HG02588 (cell line): ENCODE data around the gene NAXE.

Source experiments
- ATAC-seq: cut with Tn5 transposase; IDR thresholded peaks from one replicate; pipeline ENCODE4 v1.9.1; 2021; ENCODE audit warnings: mild to moderate bottlenecking, moderate library complexity; ENCODE audit not compliant: unreplicated experiment

NAXE gene

GRCh38 chr1:156643049-156643777 is 51.6 kb downstream of the NAXE start:
- no peak for ATAC-seq

GRCh38 chr1:156643778-156644092 is 52.2 kb downstream of the NAXE start:
- no peak for ATAC-seq
